H9 (cell line): ENCODE results near the gene AK4. TPM values are rescaled to one million over a fixed set of nuclear protein-coding genes. Genes with fewer than 3 reads are reported as not detected.

ENCODE experiments used
- DNase-seq: peaks from one replicate; pipeline ENCODE4 v3.0.0-alpha.2; 2017
- H2AFZ ChIP-seq: one replicate; pipeline ENCODE4 v1.6.1; 2013; ENCODE audit warnings: mild to moderate bottlenecking, low read length, control low read depth, moderate library complexity
- H2AK5ac ChIP-seq: 2 replicates; pipeline ENCODE4 v1.6.1; 2013; ENCODE audit warnings: low read length, control low read depth, mixed read lengths; ENCODE audit not compliant: insufficient read length
- H2BK120ac ChIP-seq: one replicate; pipeline ENCODE4 v1.6.1; 2013; ENCODE audit warnings: low read depth, mild to moderate bottlenecking, low read length, control low read depth, inconsistent platforms; ENCODE audit not compliant: poor library complexity, severe bottlenecking
- H2BK12ac ChIP-seq: 2 replicates; pipeline ENCODE4 v1.6.1; 2013; ENCODE audit warnings: low read length, control low read depth, mixed read lengths, low read depth; ENCODE audit not compliant: insufficient read length
- H2BK15ac ChIP-seq: 2 replicates; pipeline ENCODE4 v1.6.1; 2013; ENCODE audit warnings: low read depth, low read length, control low read depth
- H2BK20ac ChIP-seq: one replicate; pipeline ENCODE4 v1.6.1; 2013; ENCODE audit warnings: low read depth, mild to moderate bottlenecking, low read length, control low read depth, inconsistent platforms; ENCODE audit not compliant: poor library complexity, severe bottlenecking
- H2BK5ac ChIP-seq: 2 replicates; pipeline ENCODE4 v1.6.1; 2013; ENCODE audit warnings: low read length, control low read depth, mixed read lengths; ENCODE audit not compliant: insufficient read length
- H3K14ac ChIP-seq: 2 replicates; pipeline ENCODE4 v1.6.1; 2013; ENCODE audit warnings: low read length, control low read depth; ENCODE audit not compliant: insufficient read depth
- H3K18ac ChIP-seq: 2 replicates; pipeline ENCODE4 v1.6.1; 2013; ENCODE audit warnings: low read depth, mild to moderate bottlenecking, mixed read lengths, low read length, control low read depth; ENCODE audit not compliant: insufficient read length
- H3K23ac ChIP-seq: 2 replicates; pipeline ENCODE4 v1.6.1; 2013; ENCODE audit warnings: low read length, control low read depth, mixed read lengths, low read depth; ENCODE audit not compliant: insufficient read length
- H3K23me2 ChIP-seq: 2 replicates; pipeline ENCODE4 v1.6.1; 2013; ENCODE audit warnings: low read depth, mild to moderate bottlenecking, mixed read lengths, low read length, control low read depth; ENCODE audit not compliant: insufficient read length, poor library complexity, severe bottlenecking
- H3K27ac ChIP-seq: 2 replicates; pipeline ENCODE4 v1.5.1; 2013; ENCODE audit warnings: low read length, control low read depth, mixed read lengths, low read depth; ENCODE audit not compliant: insufficient read length
- H3K27me3 ChIP-seq: 2 replicates; pipeline ENCODE4 v1.6.1; 2013; ENCODE audit warnings: low read length, control low read depth, inconsistent platforms; ENCODE audit not compliant: insufficient read depth
- H3K4ac ChIP-seq: 2 replicates; pipeline ENCODE4 v1.6.1; 2013; ENCODE audit warnings: low read depth, mild to moderate bottlenecking, control low read depth, inconsistent platforms, low read length, moderate library complexity
- H3K4me1 ChIP-seq: 2 replicates; pipeline ENCODE4 v1.6.1; 2013; ENCODE audit warnings: low read length, control low read depth, inconsistent platforms; ENCODE audit not compliant: insufficient read depth
- H3K4me2 ChIP-seq: 2 replicates; pipeline ENCODE4 v1.6.1; 2013; ENCODE audit warnings: low read length, control low read depth, mixed read lengths; ENCODE audit not compliant: insufficient read length, insufficient read depth
- H3K56ac ChIP-seq: 2 replicates; pipeline ENCODE4 v1.6.1; 2013; ENCODE audit warnings: low read depth, mild to moderate bottlenecking, mixed read lengths, low read length, control low read depth; ENCODE audit not compliant: insufficient read length
- H3K79me1 ChIP-seq: 2 replicates; pipeline ENCODE4 v1.6.1; 2013; ENCODE audit warnings: low read depth, mild to moderate bottlenecking, moderate library complexity, low read length, control low read depth, inconsistent platforms; ENCODE audit not compliant: insufficient read depth, poor library complexity, severe bottlenecking
- H3K79me2 ChIP-seq: 2 replicates; pipeline ENCODE4 v1.6.1; 2013; ENCODE audit warnings: low read length, control low read depth, inconsistent platforms; ENCODE audit not compliant: insufficient read depth
- H3K9ac ChIP-seq: 2 replicates; pipeline ENCODE4 v1.6.1; 2013; ENCODE audit warnings: low read length, control low read depth, mixed read lengths; ENCODE audit not compliant: insufficient read length; ENCODE audit errors: extremely low read depth
- H3K9me3 ChIP-seq: one replicate; pipeline ENCODE4 v1.6.1; 2013; ENCODE audit warnings: low read depth, low read length, inconsistent platforms; ENCODE audit not compliant: control insufficient read depth
- H3T11ph ChIP-seq: one replicate; pipeline ENCODE4 v1.6.1; 2013; ENCODE audit warnings: mild to moderate bottlenecking, low read length, control low read depth, inconsistent platforms
- H4K20me1 ChIP-seq: one replicate; pipeline ENCODE4 v1.6.1; 2013; ENCODE audit not compliant: control insufficient read depth, insufficient read length, insufficient read depth
- H4K5ac ChIP-seq: 2 replicates; pipeline ENCODE4 v1.6.1; 2013; ENCODE audit warnings: low read depth, mild to moderate bottlenecking, mixed read lengths, low read length, control low read depth; ENCODE audit not compliant: insufficient read length
- H4K8ac ChIP-seq: replicated peaks from 2 replicates; pipeline ENCODE4 v1.6.1; 2013; ENCODE audit warnings: low read length, control low read depth, mixed read lengths, low read depth; ENCODE audit not compliant: insufficient read length
- H4K91ac ChIP-seq: 2 replicates; pipeline ENCODE4 v1.6.1; 2013; ENCODE audit warnings: low read depth, mild to moderate bottlenecking, moderate library complexity, mixed read lengths, low read length, control low read depth; ENCODE audit not compliant: insufficient read length
- H3K27ac Mint-ChIP-seq, 3 experiments: 2 replicates in 2 of 3; 3 replicates in 1 of 3; pipeline ENCODE4 v1.8.0; 2020 to 2021; ENCODE audit warnings: mixed read lengths in 3 of 3, mild to moderate bottlenecking in 1 of 3, moderate library complexity in 1 of 3
- H3K27me3 Mint-ChIP-seq: 2 replicates; pipeline ENCODE4 v1.8.0; 2021; ENCODE audit warnings: low read depth, mild to moderate bottlenecking, moderate library complexity, mixed read lengths
- H3K36me3 Mint-ChIP-seq, 3 experiments: 2 replicates in 2 of 3; 3 replicates in 1 of 3; pipeline ENCODE4 v1.8.0; 2020 to 2021; ENCODE audit warnings: low read depth in 3 of 3, mixed read lengths in 3 of 3; ENCODE audit not compliant: insufficient read depth in 1 of 3
- H3K4me1 Mint-ChIP-seq, 2 experiments: 2 replicates each; pipeline ENCODE4 v1.8.0; 2020; ENCODE audit warnings: mixed read lengths in 2 of 2
- H3K4me3 Mint-ChIP-seq, 2 experiments: 2 replicates in 1 of 2; 3 replicates in 1 of 2; pipeline ENCODE4 v1.8.0; 2020 to 2021; ENCODE audit warnings: mild to moderate bottlenecking in 2 of 2, mixed read lengths in 2 of 2, moderate library complexity in 1 of 2
- H3K9me3 Mint-ChIP-seq, 2 experiments: 2 replicates in 1 of 2; 3 replicates in 1 of 2; pipeline ENCODE4 v1.8.0; 2020; ENCODE audit warnings: mild to moderate bottlenecking in 2 of 2, mixed read lengths in 2 of 2, moderate library complexity in 1 of 2
- WGBS: extraction: QIAGEN DNeasy Blood & Tissue Kit; methylation state at CpG from one replicate; pipeline ENCODE4 v1.1.7; 2013; ENCODE audit warnings: missing lambda C conversion rate, low lambda C conversion rate, mixed read lengths; ENCODE audit not compliant: insufficient read length; ENCODE audit errors: extremely low coverage; 5-methylcytosine and 5-hydroxymethylcytosine counted together
- total RNA-seq: library from RNA; stranded (reverse); gene quantifications from 2 replicates; pipeline ENCODE4 v1.2.1, GENCODE V29; 2021
- TF ChIP-seq, protein P1 (sequence below): fragments of 200-600 bp; sonication (generic); conservative IDR thresholded peaks from 3 replicates; pipeline ENCODE4 v1.8.0; 2021; ENCODE audit warnings: antibody characterized with exemption, mild to moderate bottlenecking

The AK4 gene
- total RNA-seq, 1 experiment from 2014 or later: 45.6 TPM

DNA sequence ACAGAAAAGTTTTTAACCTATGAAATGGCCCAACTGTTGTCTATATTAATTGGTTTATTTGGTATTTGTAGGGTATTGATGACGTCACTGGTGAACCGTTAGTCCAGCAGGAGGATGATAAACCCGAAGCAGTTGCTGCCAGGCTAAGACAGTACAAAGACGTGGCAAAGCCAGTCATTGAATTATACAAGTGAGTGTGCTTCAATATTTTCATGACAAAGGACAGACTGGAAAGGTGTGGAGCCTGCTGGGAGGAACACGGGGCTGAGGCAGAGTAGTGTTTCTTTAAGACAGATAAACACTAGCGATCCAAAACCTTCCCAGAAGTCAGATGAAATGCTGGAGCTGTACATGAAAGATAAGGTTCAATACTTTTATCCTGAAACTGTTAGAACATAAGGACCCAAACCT, 76.7 kb downstream of the AK4 start:
- H3K4me1 ChIP-seq: no peaks in the 10 kb centered on the region
- no peak overlapping the region for H2BK15ac ChIP-seq
- H2BK120ac ChIP-seq: no peak overlapping the region
- no peaks in the 10 kb centered on the region for H3K27me3 Mint-ChIP-seq
- H3K4me3 Mint-ChIP-seq: no peak overlapping the region
- no peaks in the 10 kb centered on the region for H3K27me3 ChIP-seq
- no peaks in the 10 kb centered on the region for H3K9me3 Mint-ChIP-seq
- H2BK12ac ChIP-seq: no peak overlapping the region
- H3K27ac Mint-ChIP-seq: peak overlapping the region in 2 of 3 experiments; percentile 46 to 50; a peak in 2 of 7 replicates
- H2BK20ac ChIP-seq: no peak overlapping the region
- H3K4ac ChIP-seq: no peak overlapping the region
- H3K14ac ChIP-seq: no peak overlapping the region
- DNase-seq: no peak
- H2AK5ac ChIP-seq: no peak overlapping the region
- no peak overlapping the region for H4K91ac ChIP-seq
- H3K23me2 ChIP-seq: no peaks in the 10 kb centered on the region
- no peaks in the 10 kb centered on the region for H3K79me2 ChIP-seq
- no peak overlapping the region for H3K56ac ChIP-seq
- H3K4me1 Mint-ChIP-seq: peaks cover 8 to 9% of the 10 kb centered on the region in 2 experiments
- no peak overlapping the region for H3K18ac ChIP-seq
- H2AFZ ChIP-seq: no peak overlapping the region
- no peak overlapping the region for H2BK5ac ChIP-seq
- no peak overlapping the region for H3K4me2 ChIP-seq
- H3K9ac ChIP-seq: no peak overlapping the region
- peaks cover 0 to 21% (median 8%) of the 10 kb centered on the region in 3 experiments; a peak in 5 of 7 replicates for H3K36me3 Mint-ChIP-seq
- no peak overlapping the region for H4K5ac ChIP-seq
- H3T11ph ChIP-seq: no peak overlapping the region
- no peaks in the 10 kb centered on the region for H3K9me3 ChIP-seq
- no CpG with 5 or more reads among the region's 6 CpGs for WGBS
- H3K23ac ChIP-seq: no peak overlapping the region
- H4K8ac ChIP-seq: no peak overlapping the region
- peaks cover 2% of the 10 kb centered on the region for H3K79me1 ChIP-seq
- no peaks in the 10 kb centered on the region for H4K20me1 ChIP-seq
- H3K27ac ChIP-seq: no peak overlapping the region
- TF ChIP-seq, protein P1, sequence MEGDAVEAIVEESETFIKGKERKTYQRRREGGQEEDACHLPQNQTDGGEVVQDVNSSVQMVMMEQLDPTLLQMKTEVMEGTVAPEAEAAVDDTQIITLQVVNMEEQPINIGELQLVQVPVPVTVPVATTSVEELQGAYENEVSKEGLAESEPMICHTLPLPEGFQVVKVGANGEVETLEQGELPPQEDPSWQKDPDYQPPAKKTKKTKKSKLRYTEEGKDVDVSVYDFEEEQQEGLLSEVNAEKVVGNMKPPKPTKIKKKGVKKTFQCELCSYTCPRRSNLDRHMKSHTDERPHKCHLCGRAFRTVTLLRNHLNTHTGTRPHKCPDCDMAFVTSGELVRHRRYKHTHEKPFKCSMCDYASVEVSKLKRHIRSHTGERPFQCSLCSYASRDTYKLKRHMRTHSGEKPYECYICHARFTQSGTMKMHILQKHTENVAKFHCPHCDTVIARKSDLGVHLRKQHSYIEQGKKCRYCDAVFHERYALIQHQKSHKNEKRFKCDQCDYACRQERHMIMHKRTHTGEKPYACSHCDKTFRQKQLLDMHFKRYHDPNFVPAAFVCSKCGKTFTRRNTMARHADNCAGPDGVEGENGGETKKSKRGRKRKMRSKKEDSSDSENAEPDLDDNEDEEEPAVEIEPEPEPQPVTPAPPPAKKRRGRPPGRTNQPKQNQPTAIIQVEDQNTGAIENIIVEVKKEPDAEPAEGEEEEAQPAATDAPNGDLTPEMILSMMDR: no peak
